GM06990 (cell line): ENCODE data around the gene IL1RL2.

Source experiments
- DNase-seq: peaks from one replicate; pipeline ENCODE4 v3.0.0-alpha.2; 2011; ENCODE audit not compliant: insufficient read length; ENCODE audit errors: extremely low read depth
- H3K27me3 ChIP-seq: replicated peaks from 2 replicates; pipeline ENCODE4 v1.6.0; 2011; ENCODE audit warnings: low read length; ENCODE audit not compliant: control insufficient read depth, insufficient read depth
- H3K36me3 ChIP-seq: 2 replicates; pipeline ENCODE4 v1.5.1; 2011; ENCODE audit warnings: low read length; ENCODE audit not compliant: control insufficient read depth, insufficient read depth
- H3K4me3 ChIP-seq: replicated peaks from 2 replicates; pipeline ENCODE4 v1.5.1; 2011; ENCODE audit warnings: low read depth, mild to moderate bottlenecking, control low read depth, low read length
- CTCF ChIP-seq: IDR thresholded peaks from 2 replicates; pipeline ENCODE4 v1.5.1; 2011; ENCODE audit warnings: low read length, control low read depth, mild to moderate bottlenecking, inconsistent platforms; ENCODE audit not compliant: insufficient read depth, poor library complexity, severe bottlenecking

IL1RL2 gene

GRCh38 chr2:102168026-102168771 lies 18.6 kb upstream of the IL1RL2 start:
- Histone ChIP-seq H3K27me3 (no peaks in the 10 kb centered on the region), H3K36me3 (no peaks in the 10 kb centered on the region)
- TF ChIP-seq CTCF: no peak

GRCh38 chr2:102171946-102172345 lies 14.9 kb upstream of the IL1RL2 start:
- Histone ChIP-seq H3K27me3 (no peaks in the 10 kb centered on the region), H3K4me3 (no peak overlapping the region), H3K36me3 (no peaks in the 10 kb centered on the region)
- DNase-seq: no peak
- TF ChIP-seq CTCF: no peak

More at GRCh38 chr2:102168026-102168771, 18.6 kb upstream of the IL1RL2 start:
- DNase-seq: no peak
- no peak overlapping the region for H3K4me3 ChIP-seq

GRCh38 chr2:102172745-102173144 lies 14.1 kb upstream of the IL1RL2 start:
- Histone ChIP-seq H3K36me3 (no peaks in the 10 kb centered on the region), H3K27me3 (no peaks in the 10 kb centered on the region), H3K4me3 (no peak overlapping the region)
- no peak for DNase-seq
- no peak for TF ChIP-seq CTCF

GRCh38 chr2:102176172-102176571 lies 10.7 kb upstream of the IL1RL2 start:
- H3K27me3 ChIP-seq: no peaks in the 10 kb centered on the region
- no peak for TF ChIP-seq CTCF
- H3K36me3 ChIP-seq: no peaks in the 10 kb centered on the region
- no peak for DNase-seq
- H3K4me3 ChIP-seq: no peak overlapping the region

- Histone ChIP-seq H3K36me3 (no peaks in the 10 kb centered on the region), H3K4me3 (no peak overlapping the region), H3K27me3 (no peaks in the 10 kb centered on the region)
- DNase-seq: no peak
- TF ChIP-seq CTCF: no peak
Observed at GRCh38 chr2:102177814-102178478, 8.9 kb upstream of the IL1RL2 start.
